ENCODE measurements around the gene WNT4.

WNT4 gene

DNA sequence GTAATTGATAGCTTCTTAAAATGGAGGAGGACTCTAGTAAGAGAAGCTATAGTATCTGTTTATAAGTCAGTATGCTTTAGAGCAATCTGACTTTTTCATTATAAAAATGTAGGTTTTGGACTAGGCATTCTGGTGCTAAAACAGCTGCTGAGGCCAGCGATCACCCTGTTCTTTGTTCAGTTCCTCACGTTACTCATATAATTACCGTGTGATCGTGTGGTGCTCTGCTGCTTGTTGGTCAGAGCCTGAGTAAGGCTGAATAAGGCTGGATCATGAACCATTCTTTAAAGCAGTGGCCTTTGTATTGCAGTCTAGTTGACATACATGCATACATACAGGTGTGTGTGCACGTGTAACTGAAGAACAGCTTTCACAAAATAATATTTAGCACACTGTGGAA is 65.2 kb downstream of the WNT4 start:
- Histone ChIP-seq H3K27me3 (ENCODE audit: insufficient read depth, low read length) (no peaks in the 10 kb centered on the region), H3K9me2 (ENCODE audit: low read depth, low read length) (no peaks in the 10 kb centered on the region), H3K79me2 (ENCODE audit: insufficient read depth, low read length) (peaks cover 77% of the 10 kb centered on the region), H3F3A (ENCODE audit: insufficient read depth, low read length) (no peaks in the 10 kb centered on the region), H3K9ac (ENCODE audit: low read length) (no peak overlapping the region), H3K4me2 (ENCODE audit: low read length) (0 out of 2 replicates have a peak overlapping the region, but pooled peaks have one; percentile 9), H3K4me3 (ENCODE audit: low read depth, low read length, poor library complexity, severe bottlenecking) (no peak overlapping the region), H3K4me1 (ENCODE audit: insufficient read depth, low read length, severe bottlenecking) (peaks cover 47% of the 10 kb centered on the region), H3K36me3 (ENCODE audit: insufficient read depth, low read length) (peaks cover 78% of the 10 kb centered on the region), H4K20me1 (ENCODE audit: insufficient read depth, low read length) (no peaks in the 10 kb centered on the region; the same call in 1 of the 2 replicates), H3K9me3 (ENCODE audit: low read length) (no peaks in the 10 kb centered on the region), H3K27ac (ENCODE audit: low read depth, low read length, poor library complexity, severe bottlenecking) (no peak overlapping the region), H2AFZ (ENCODE audit: low read length) (no peak overlapping the region)
- TF ChIP-seq, protein P1, sequence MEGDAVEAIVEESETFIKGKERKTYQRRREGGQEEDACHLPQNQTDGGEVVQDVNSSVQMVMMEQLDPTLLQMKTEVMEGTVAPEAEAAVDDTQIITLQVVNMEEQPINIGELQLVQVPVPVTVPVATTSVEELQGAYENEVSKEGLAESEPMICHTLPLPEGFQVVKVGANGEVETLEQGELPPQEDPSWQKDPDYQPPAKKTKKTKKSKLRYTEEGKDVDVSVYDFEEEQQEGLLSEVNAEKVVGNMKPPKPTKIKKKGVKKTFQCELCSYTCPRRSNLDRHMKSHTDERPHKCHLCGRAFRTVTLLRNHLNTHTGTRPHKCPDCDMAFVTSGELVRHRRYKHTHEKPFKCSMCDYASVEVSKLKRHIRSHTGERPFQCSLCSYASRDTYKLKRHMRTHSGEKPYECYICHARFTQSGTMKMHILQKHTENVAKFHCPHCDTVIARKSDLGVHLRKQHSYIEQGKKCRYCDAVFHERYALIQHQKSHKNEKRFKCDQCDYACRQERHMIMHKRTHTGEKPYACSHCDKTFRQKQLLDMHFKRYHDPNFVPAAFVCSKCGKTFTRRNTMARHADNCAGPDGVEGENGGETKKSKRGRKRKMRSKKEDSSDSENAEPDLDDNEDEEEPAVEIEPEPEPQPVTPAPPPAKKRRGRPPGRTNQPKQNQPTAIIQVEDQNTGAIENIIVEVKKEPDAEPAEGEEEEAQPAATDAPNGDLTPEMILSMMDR (IDR thresholded peaks at IDR 0.05; ENCODE audit: low read length), result no peak
- TF ChIP-seq EZH2 (IDR thresholded peaks at IDR 0.05; ENCODE audit: borderline replicate concordance, low read length), result no peak

DNA sequence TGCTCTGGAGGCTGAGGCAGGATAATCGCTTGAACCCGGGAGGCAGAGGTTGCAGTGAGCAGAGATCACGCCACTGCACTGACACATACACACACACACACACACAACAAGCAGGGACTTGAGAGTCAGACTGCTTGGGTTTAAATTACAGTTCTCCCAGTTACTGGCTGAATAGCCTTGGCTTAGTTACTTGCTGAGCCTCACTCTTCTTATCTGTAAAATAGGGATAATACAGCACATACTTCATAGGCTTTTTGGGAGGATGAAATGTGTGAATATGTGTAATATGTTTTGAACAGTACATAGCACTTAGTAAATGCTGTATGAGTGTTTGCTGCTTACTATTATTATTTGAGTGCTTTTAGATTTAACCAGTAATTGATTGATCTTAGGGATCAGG is 66.6 kb downstream of the WNT4 start:
- H3K27me3 ChIP-seq (ENCODE audit: insufficient read depth, low read length), result no peaks in the 10 kb centered on the region
- peaks cover 71% of the 10 kb centered on the region for H3K36me3 ChIP-seq (ENCODE audit: insufficient read depth, low read length)
- no peak overlapping the region for H3K4me3 ChIP-seq (ENCODE audit: low read depth, low read length, poor library complexity, severe bottlenecking)
- no peaks in the 10 kb centered on the region for H3K9me3 ChIP-seq (ENCODE audit: low read length)
- no peaks in the 10 kb centered on the region for H3F3A ChIP-seq (ENCODE audit: insufficient read depth, low read length)
- H4K20me1 ChIP-seq (ENCODE audit: insufficient read depth, low read length), result no peaks in the 10 kb centered on the region; the same call in 1 of the 2 replicates
- no peak overlapping the region for H3K9ac ChIP-seq (ENCODE audit: low read length)
- H3K4me1 ChIP-seq (ENCODE audit: insufficient read depth, low read length, severe bottlenecking), result peaks cover 47% of the 10 kb centered on the region
- TF ChIP-seq, protein P1 (IDR thresholded peaks at IDR 0.05; ENCODE audit: low read length), result no peak
- no peak for TF ChIP-seq EZH2 (IDR thresholded peaks at IDR 0.05; ENCODE audit: borderline replicate concordance, low read length)
- H2AFZ ChIP-seq (ENCODE audit: low read length), result no peak overlapping the region
- peaks cover 90% of the 10 kb centered on the region for H3K79me2 ChIP-seq (ENCODE audit: insufficient read depth, low read length)
- no peak overlapping the region for H3K4me2 ChIP-seq (ENCODE audit: low read length)
- peak overlapping the region; percentile 48 for H3K27ac ChIP-seq (ENCODE audit: low read depth, low read length, poor library complexity, severe bottlenecking)
- H3K9me2 ChIP-seq (ENCODE audit: low read depth, low read length), result no peaks in the 10 kb centered on the region

DNA sequence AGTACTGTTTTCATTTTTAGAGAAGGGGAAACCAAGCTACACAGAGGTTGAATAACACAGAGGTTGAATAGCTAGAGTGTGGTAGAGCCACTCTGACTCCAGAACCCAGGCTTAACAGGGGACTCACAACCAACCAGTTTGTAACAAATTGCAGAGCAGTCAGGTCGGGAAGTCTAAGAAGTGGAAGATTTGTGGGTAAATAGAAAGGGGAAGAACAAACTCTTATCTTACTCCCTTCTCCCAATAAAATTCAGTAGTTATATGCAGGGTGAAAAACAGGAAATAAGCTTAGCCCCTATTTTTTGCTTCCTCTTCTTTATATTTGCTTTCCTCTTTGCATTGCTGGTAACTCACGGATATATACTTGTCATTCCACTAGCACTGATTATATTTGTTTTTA is 67.2 kb downstream of the WNT4 start:
- Histone ChIP-seq H3K9me3 (ENCODE audit: low read length) (no peaks in the 10 kb centered on the region), H3K4me1 (ENCODE audit: insufficient read depth, low read length, severe bottlenecking) (peaks cover 47% of the 10 kb centered on the region), H3K4me3 (ENCODE audit: low read depth, low read length, poor library complexity, severe bottlenecking) (no peak overlapping the region), H3K9ac (ENCODE audit: low read length) (no peak overlapping the region; the same call in 1 of the 2 replicates), H3K27me3 (ENCODE audit: insufficient read depth, low read length) (no peaks in the 10 kb centered on the region), H3K79me2 (ENCODE audit: insufficient read depth, low read length) (peaks cover 97% of the 10 kb centered on the region), H3K27ac (ENCODE audit: low read depth, low read length, poor library complexity, severe bottlenecking) (peak overlapping the region; percentile 48), H3K9me2 (ENCODE audit: low read depth, low read length) (no peaks in the 10 kb centered on the region), H3K36me3 (ENCODE audit: insufficient read depth, low read length) (peaks cover 68% of the 10 kb centered on the region), H4K20me1 (ENCODE audit: insufficient read depth, low read length) (no peaks in the 10 kb centered on the region; the same call in 1 of the 2 replicates), H2AFZ (ENCODE audit: low read length) (no peak overlapping the region), H3K4me2 (ENCODE audit: low read length) (peak overlapping the region; percentile 10; the same call in 1 of the 2 replicates), H3F3A (ENCODE audit: insufficient read depth, low read length) (no peaks in the 10 kb centered on the region)
- no peak for TF ChIP-seq EZH2 (IDR thresholded peaks at IDR 0.05; ENCODE audit: borderline replicate concordance, low read length)
- TF ChIP-seq, protein P1 (IDR thresholded peaks at IDR 0.05; ENCODE audit: low read length), result no peak

Measured in OCI-LY1 (cell line).